GM12891 (cell line): ENCODE results near the gene ALPG.
A peak's percentile ranks its signal among the peaks of the same experiment; 100 is the strongest.

Source experiments
- POLR2A ChIP-seq: IDR thresholded peaks from 2 replicates; pipeline ENCODE4 v1.6.1; 2011; ENCODE audit warnings: low read depth, low read length, control low read depth
- POLR2AphosphoS5 ChIP-seq: IDR thresholded peaks from 2 replicates; pipeline ENCODE4 v1.6.1; 2011; ENCODE audit warnings: low read depth, low read length, control low read depth
- SPI1 ChIP-seq: IDR thresholded peaks from 2 replicates; pipeline ENCODE4 v1.6.1; 2011; ENCODE audit warnings: low read depth, low read length, control low read depth
- TAF1 ChIP-seq: IDR thresholded peaks from 2 replicates; pipeline ENCODE4 v1.6.1; 2011; ENCODE audit warnings: low read depth, low read length, control low read depth

GRCh38 chr2:232411901-232412629, 5.4 kb downstream of the ALPG start:
- TF ChIP-seq POLR2A = no peak
- TF ChIP-seq POLR2AphosphoS5 = no peak
- no peak for TF ChIP-seq TAF1
- peak; percentile 82 for TF ChIP-seq SPI1
